Activated CD8-positive, alpha-beta memory T cell treated with anti-CD3 and anti-CD28 coated beads for 24 hours (primary cell): ENCODE measurements around the gene TNRC6C.

Source experiments
- DNase-seq: peaks from one replicate; pipeline ENCODE4 v3.0.0-alpha.2; 2020

TNRC6C gene, protein sequence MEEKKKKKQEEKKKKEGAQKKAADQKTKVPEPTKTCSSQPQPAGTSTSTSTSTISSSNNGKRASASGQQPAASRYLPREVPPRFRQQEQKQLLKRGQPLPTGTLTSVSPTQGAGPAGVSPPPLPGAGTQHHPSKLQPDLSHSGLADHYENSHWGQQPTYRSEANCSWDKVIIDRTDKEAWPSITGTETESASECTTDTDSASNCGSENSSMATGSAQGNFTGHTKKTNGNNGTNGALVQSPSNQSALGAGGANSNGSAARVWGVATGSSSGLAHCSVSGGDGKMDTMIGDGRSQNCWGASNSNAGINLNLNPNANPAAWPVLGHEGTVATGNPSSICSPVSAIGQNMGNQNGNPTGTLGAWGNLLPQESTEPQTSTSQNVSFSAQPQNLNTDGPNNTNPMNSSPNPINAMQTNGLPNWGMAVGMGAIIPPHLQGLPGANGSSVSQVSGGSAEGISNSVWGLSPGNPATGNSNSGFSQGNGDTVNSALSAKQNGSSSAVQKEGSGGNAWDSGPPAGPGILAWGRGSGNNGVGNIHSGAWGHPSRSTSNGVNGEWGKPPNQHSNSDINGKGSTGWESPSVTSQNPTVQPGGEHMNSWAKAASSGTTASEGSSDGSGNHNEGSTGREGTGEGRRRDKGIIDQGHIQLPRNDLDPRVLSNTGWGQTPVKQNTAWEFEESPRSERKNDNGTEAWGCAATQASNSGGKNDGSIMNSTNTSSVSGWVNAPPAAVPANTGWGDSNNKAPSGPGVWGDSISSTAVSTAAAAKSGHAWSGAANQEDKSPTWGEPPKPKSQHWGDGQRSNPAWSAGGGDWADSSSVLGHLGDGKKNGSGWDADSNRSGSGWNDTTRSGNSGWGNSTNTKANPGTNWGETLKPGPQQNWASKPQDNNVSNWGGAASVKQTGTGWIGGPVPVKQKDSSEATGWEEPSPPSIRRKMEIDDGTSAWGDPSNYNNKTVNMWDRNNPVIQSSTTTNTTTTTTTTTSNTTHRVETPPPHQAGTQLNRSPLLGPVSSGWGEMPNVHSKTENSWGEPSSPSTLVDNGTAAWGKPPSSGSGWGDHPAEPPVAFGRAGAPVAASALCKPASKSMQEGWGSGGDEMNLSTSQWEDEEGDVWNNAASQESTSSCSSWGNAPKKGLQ (N-terminal part only)

GRCh38 chr17:77957857-77958715 lies at the start of gene TNRC6C:
TSS of gene TNRC6C (plus strand) at chr17:77958703. CDS start at chr17:78004207, 45,504 bp downstream.
- DNase-seq, result peak; percentile 99

DNA sequence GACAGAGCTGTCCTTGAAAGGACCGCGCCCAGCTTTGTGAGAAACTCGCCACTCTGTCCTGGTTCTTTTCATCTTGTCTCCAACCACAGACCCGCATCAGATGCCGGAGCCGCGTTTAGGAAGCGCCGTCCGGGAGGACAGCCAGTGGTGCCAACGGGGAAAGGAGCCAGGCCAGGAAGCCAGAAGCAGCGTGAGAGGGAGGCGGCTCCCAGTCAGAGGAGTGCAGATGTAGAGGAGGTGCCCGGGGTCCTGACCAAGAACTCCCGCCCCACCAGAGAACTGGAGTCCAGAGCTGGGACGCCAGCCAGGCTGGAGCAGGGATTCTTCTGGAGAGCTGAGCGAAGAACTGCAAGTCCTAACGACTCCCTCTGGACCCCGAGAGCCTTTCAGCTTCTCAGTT lies 49.3 kb upstream of the TNRC6C start:
- no peak for DNase-seq

DNA sequence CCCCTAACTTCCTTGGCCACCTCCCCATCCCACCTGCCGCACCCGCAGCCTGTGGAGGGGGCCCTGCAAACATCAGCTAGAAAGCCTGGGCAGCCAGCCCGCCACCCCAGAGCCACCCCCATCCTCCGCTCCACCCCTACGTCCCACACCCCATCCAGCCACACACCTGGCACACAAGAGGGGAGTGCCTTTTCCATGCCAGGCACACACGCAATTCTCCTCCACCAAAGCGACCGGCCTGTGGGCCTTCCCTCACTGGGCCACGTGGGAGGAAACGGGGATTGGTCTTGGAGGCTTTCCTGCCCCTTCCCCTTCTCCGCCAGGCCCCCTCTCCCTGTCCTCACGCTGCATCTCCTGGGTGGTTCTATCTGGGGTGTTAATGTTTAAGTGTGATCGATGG lies 48.7 kb upstream of the TNRC6C start:
- no peak for DNase-seq

- DNase-seq, result no peak
Measured at GRCh38 chr17:77914385-77915254, 43.9 kb upstream of the TNRC6C start.

GRCh38 chr17:77915594-77916021 lies 42.9 kb upstream of the TNRC6C start:
- no peak for DNase-seq

DNA sequence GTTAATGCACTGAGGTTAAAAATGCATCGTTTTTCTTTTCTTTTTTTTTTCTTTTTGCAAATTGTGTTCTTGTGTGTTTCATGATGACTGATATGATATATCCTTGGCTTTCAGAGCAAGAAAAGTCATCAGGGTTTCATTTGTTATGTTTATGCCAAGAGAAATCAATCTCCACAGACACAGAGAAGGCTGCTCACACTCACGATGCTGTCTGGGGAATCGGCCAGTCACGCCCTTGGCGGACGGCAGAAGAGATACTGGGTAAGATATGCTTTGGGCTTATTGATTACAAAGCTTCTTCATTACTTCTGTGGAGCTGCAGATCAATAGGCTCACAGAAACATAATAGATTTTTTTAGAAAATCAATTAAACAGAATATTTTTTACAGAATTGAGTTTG lies 42.2 kb upstream of the TNRC6C start:
- no peak for DNase-seq

GRCh38 chr17:77916703-77917481 lies 41.6 kb upstream of the TNRC6C start:
- DNase-seq, result no peak

DNA sequence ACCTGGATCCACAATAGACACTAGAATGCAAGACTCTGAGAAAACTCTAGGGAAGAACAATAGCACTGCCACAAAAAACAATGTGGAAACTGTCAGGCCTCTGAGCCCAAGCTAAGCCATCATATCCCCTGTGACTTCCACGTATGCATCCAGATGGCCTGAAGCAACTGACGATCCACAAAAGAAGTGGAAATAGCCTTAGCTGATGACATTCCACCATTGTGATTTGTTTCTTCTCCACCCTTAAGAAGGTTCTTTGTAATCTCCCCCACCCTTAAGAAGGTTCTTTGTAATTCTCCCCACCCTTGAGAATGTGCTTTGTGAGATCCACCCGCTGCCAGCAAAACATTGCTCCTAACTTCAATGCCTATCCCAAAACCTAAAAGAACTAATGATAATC lies 39.2 kb upstream of the TNRC6C start:
- no peak for DNase-seq

DNA sequence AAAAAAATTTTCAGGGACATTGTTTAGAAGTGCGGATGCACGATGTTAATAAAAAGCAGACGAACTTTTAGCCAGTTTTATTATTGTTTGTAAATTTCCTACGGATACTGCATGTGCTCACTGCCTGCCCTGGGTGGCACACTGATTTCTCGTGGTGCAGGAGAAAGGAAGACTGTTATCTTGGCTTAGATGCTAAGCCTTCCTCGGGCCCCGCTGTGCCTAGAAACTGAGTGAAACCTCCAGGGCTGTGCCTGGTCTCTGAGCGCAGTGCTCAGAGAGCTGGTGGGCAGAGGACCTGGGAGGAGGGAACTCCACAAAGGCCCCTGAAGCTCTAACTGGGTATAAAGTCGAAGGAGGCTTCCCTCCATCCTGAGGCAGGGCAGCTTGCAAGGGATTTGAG lies 35.4 kb upstream of the TNRC6C start:
- DNase-seq, result no peak

DNA sequence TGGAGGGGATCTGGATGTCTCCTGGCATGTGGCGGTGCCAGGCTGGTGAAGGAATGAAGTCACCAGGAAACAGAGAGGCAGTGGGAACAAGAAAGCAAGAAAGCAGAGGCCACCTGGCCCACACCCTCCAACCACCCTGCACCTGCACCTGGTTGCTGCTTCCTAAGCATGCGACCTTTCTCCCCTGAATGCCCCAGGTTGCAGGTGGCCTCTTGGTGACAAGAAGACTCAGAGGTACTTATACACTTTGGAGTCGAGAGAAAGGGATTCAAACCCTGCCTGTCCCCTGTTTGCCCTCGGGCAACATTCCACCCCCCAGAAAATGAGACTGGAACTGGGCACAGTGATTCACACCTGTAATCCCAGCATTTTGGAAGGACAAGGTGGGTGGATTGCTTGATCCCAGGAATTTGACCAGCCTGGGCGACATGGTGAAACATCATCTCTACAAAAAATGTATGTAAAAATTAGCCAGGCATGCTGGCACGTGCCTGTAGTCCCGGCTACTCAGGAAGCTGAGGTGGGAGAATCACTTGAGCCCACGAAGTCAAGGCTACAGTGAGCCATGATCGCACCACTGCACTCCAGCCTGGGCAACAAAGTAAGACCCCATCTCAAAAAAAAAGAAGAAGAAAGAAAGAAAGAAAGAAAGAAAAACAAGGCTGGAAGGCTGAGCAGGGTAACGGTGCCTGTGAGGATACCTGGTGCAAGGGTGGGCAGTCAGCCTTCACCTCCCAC lies 34.6 kb upstream of the TNRC6C start:
- DNase-seq, result no peak

DNA sequence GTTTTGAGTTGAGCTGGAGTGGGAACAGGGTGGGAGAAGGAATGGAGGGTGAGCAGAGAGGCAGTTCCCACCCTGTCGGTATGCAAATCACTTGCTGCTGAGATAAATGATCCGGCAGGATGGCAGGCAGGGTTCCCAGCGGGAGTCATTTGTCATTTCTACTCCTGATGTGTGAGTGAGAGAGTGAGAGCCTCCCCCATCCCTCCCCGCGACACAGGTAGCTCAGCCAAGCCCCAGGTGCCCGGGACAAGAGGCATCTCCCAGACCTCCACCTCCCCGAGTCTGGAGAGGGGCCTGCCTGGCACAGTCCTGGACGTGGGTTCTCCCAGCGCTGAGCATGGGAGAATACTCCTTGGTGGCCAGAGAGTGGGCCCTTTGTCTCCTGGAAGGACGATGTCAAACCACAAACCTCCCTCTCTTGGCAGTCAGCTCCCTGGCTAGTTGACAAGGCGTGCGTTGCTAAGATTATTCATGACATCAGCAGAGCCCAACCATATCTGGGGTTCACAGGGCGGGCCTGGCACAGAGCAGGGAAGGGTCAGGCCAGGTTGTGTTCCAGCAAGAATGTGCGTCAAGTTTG lies 33.7 kb upstream of the TNRC6C start:
- DNase-seq, result no peak

DNA sequence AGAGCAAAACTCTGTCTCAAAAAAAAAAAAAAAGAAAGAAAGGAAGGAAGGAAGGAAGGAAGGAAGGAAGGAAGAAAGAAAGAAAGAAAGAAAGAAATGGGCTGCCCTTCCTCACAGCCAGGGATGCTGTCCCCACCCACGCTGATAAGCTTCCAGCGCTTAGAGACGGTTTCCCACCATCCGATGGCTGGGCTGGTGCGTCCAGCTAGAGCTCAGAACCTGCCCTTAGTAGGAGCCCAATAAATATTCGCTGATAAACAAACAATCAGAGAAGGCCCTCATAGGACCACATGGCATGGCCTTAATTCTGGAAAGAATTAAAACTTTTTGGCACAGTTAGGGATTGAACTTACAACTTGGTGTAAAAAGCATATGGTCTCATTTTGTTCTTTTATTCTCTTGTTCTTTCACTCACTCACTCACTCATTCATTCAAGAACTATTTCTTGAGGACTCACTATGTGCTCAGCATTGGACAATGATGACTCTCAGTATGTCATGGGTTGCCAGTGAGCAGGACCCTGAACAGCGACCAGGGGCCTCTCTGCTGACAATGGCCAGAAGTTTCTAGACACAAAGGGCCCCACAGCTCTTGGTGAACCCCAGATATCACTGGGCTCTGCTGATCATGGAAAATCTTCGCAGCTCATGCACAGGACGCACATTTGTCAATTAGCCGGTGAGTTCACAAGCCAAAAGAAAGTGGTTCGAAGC lies 32.5 kb upstream of the TNRC6C start:
- no peak for DNase-seq

DNA sequence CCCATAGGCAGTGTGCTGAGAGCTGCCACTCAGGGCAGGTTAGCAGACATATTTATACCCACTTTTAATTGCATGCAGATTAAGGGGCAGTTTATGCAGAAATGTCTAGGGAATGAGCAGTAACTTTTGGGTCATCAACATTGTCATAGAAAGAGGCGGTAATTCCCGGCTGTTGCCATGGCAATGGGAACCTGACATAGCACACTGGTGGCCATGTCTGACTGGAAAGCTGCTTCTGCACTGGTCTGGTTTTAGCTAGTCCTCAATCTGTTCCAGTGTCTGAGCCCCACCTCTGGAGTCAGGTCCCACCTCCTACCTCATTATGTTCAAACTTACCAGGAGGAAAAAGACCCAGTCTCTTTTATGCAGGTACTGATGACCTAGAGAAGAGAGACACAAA lies 31.5 kb upstream of the TNRC6C start:
- no peak for DNase-seq

DNA sequence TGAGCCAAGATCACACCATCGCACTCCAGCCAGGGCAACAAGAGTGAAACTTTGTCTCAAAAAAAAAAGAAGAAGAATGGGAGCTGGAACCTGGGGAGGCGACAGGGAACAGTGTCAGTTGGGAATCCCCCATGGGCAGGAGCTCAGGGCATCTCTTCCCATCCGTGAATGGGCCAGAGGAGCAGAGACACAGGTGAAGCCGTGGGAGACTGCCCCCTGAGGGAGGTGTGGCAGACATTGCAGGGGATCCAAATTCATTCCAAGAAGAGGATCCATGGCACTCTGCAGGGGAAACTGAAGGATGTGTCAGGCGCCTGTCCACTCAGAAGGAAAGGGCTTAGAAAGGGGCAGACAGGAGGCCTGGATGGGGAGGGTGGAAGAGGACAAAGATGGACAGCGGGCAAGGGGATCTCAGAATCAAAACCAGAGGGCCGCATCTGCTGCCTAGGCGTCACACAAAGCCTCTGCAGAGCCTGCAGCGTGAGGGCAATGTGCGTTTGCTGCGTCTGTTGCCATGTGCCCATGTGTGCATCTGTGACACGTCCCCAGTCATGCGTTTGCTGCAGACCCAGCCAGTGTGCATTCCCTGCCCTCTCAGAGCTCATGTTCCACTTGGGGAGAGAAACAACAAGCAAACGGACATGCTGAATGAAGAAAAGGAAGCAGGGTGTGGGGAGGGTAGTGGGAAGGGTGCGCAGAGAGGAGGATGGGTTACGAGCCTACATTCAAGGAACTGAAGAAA lies 30.6 kb upstream of the TNRC6C start:
- DNase-seq, result no peak

DNA sequence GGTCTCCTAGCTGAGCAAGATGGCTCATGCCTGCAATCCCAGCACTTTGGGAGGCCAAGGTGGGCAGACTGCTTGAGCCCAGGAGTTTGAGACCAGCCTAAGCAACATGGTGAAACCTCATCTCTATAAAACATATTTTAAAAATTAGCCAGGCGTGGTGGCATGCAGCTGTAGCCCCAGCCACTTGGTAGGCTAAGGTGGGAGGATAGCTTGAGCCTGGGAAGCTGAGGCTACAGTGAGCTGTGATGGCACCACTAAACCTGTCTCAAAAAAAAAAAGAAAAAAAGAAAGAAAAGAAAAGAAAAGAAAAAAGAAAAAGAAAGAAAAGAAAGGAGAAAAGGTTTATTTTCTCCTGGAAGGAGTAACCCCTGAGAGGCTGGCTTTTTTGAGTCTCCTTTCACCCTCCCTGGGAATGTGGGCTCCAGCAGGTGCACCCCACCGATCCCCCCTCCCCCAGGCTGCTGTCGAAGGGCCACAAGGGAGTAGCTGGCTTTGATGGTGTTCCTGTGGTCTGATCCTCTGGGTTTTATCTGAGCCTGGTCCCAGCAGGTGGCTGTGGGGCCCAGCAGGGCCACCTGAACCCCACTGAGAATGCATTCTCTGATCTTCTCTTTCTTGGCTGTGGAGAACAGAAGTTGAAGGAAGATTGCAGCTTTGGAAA lies 29.9 kb upstream of the TNRC6C start:
- no peak for DNase-seq

GRCh38 chr17:77929180-77929564 lies 29.3 kb upstream of the TNRC6C start:
- no peak for DNase-seq

- no peak for DNase-seq
Measured at GRCh38 chr17:77929871-77930436, 28.5 kb upstream of the TNRC6C start.
